GM12878 (cell line): ENCODE results near the gene ZNF189. TPM values are rescaled to one million over a fixed set of nuclear protein-coding genes. Genes with fewer than 3 reads are reported as not detected.

ENCODE experiments used
- ATAC-seq: fragments of 200-7000 bp; cut with Tn5 transposase; 3 replicates; pipeline ENCODE4 v1.9.1; 2020; ENCODE audit warnings: mild to moderate bottlenecking, moderate library complexity
- BruUV-seq: library from RNA; stranded (reverse); fragments of 400-500 nt; replicated peaks from 2 replicates; lab custom pipeline; 2021; lab: Mats Ljungman, UMichigan
- CTCF ChIA-PET: fragments of 300-600 bp; sonication (Branson Sonifier 250); formaldehyde crosslinking; extraction: SDS; loops from one replicate; lab custom pipeline; 2021; ENCODE audit warnings: inconsistent platforms; lab: Yijun Ruan, JAX
- POLR2A ChIA-PET: fragments of 350-600 bp; formaldehyde crosslinking; extraction: SDS; loops from one replicate; lab custom pipeline; 2021; ENCODE audit warnings: inconsistent platforms; lab: Charles Lee
- RAD21 ChIA-PET: fragments of 300-600 bp; sonication (Branson Sonifier 250); formaldehyde crosslinking; loops from one replicate; lab custom pipeline; 2023; ENCODE audit warnings: antibody characterized with exemption; ENCODE audit not compliant: unreplicated experiment; lab: Charles Lee
- SMC1A ChIA-PET: fragments of 300-600 bp; sonication (Branson Sonifier 250); formaldehyde crosslinking; loops from one replicate; lab custom pipeline; 2023; ENCODE audit not compliant: unreplicated experiment, uncharacterized antibody; lab: Charles Lee
- DNase-seq: peaks from one replicate; pipeline ENCODE4 v3.0.0-alpha.2; 2011; ENCODE audit warnings: low read depth, low spot score
- FAIRE-seq: peaks from 3 replicates; lab custom pipeline; 2011; peaks lifted over from hg19 to GRCh38; lab: Jason Lieb, UNC
- H2AFZ ChIP-seq: 2 replicates; pipeline ENCODE4 v1.6.0; 2011; ENCODE audit warnings: low read depth, low read length, control low read depth; ENCODE audit not compliant: control insufficient read depth
- H3K27ac ChIP-seq: 2 replicates; pipeline ENCODE4 v1.5.1; 2011; ENCODE audit warnings: control low read depth; ENCODE audit not compliant: control insufficient read depth, insufficient read depth
- H3K27me3 ChIP-seq, 2 experiments: replicated peaks in 1 of 2; 2 replicates each; pipeline versions ENCODE4 v1.6.0 to v1.6.1; 2011; ENCODE audit warnings: low read length in 1 of 2; ENCODE audit not compliant: control insufficient read depth in 2 of 2, insufficient read depth in 2 of 2
- H3K36me3 ChIP-seq, 2 experiments: 2 replicates each; pipeline ENCODE4 v1.5.1; 2011; ENCODE audit warnings: low read length in 1 of 2; ENCODE audit not compliant: control insufficient read depth in 2 of 2, insufficient read depth in 2 of 2
- H3K4me1 ChIP-seq: 2 replicates; pipeline ENCODE4 v1.6.1; 2011; ENCODE audit warnings: mild to moderate bottlenecking, low read length, moderate library complexity, mixed read lengths; ENCODE audit not compliant: control insufficient read depth, insufficient read depth
- H3K4me2 ChIP-seq: 2 replicates; pipeline ENCODE4 v1.6.0; 2011; ENCODE audit warnings: control low read depth; ENCODE audit not compliant: control insufficient read depth, insufficient read depth
- H3K4me3 ChIP-seq: fragments of 200-600 bp; sonication (generic); 2 replicates; pipeline ENCODE4 v1.5.1; 2016
- H3K79me2 ChIP-seq: 2 replicates; pipeline ENCODE4 v1.6.0; 2011; ENCODE audit warnings: low read length; ENCODE audit not compliant: control insufficient read depth, insufficient read depth
- H3K9ac ChIP-seq: 2 replicates; pipeline ENCODE4 v1.8.0; 2011; ENCODE audit warnings: low read length, control low read depth, mixed read lengths; ENCODE audit not compliant: control insufficient read depth, insufficient read depth
- H3K9me3 ChIP-seq: replicated peaks from 3 replicates; pipeline ENCODE4 v1.5.1; 2011; ENCODE audit warnings: mild to moderate bottlenecking, low read length; ENCODE audit not compliant: control insufficient read depth, insufficient read depth
- H4K20me1 ChIP-seq: 2 replicates; pipeline ENCODE4 v1.6.0; 2011; ENCODE audit not compliant: control insufficient read depth, insufficient read depth
- CBX5 ChIP-seq: sonication (generic); IDR thresholded peaks from 2 replicates; pipeline ENCODE4 v1.6.1; 2016; ENCODE audit warnings: low read depth, moderate library complexity, mild to moderate bottlenecking, inconsistent platforms
- CTCF ChIP-seq, 3 experiments: IDR thresholded peaks in 2 of 3; conservative IDR thresholded peaks in 1 of 3; 2 replicates each; pipeline ENCODE4 v1.5.1; 2011; ENCODE audit warnings: low read depth in 3 of 3, low read length in 3 of 3, mild to moderate bottlenecking in 3 of 3, control low read depth in 2 of 3, moderate library complexity in 2 of 3, inconsistent platforms in 1 of 3, mixed read lengths in 1 of 3; ENCODE audit not compliant: control insufficient read depth in 2 of 3, insufficient read depth in 1 of 3; ENCODE audit errors: extremely low read depth in 1 of 3
- HDGF ChIP-seq: fragments of 450-650 bp; IDR thresholded peaks from 2 replicates; pipeline ENCODE4 v1.6.1; 2016; ENCODE audit warnings: antibody characterized with exemption
- IKZF1 ChIP-seq: fragments of 450-650 bp; conservative IDR thresholded peaks from 2 replicates; pipeline ENCODE4 v1.6.1; 2017; ENCODE audit warnings: antibody characterized with exemption, mild to moderate bottlenecking
- LARP7 ChIP-seq: fragments of 450-650 bp; IDR thresholded peaks from 2 replicates; pipeline ENCODE4 v1.6.1; 2017; ENCODE audit warnings: mild to moderate bottlenecking
- NFXL1 ChIP-seq: fragments of 450-650 bp; IDR thresholded peaks from 2 replicates; pipeline ENCODE4 v1.6.1; 2017; ENCODE audit warnings: antibody characterized with exemption, mild to moderate bottlenecking, borderline replicate concordance
- NFYA ChIP-seq: IDR thresholded peaks from 2 replicates; pipeline ENCODE4 v1.6.1; 2011; ENCODE audit warnings: low read depth, mild to moderate bottlenecking, low read length, improper control_type of control experiment, borderline replicate concordance
- RAD21 ChIP-seq: IDR thresholded peaks from 2 replicates; pipeline ENCODE4 v1.6.1; 2011; ENCODE audit warnings: mild to moderate bottlenecking, low read depth, low read length, moderate library complexity; ENCODE audit not compliant: insufficient read depth
- RB1 ChIP-seq: fragments of 450-650 bp; formaldehyde crosslinking; IDR thresholded peaks from 2 replicates; pipeline ENCODE4 v1.6.1; 2017; ENCODE audit warnings: mild to moderate bottlenecking, borderline replicate concordance
- RBBP5 ChIP-seq: fragments of 200-600 bp; sonication (generic); conservative IDR thresholded peaks from 2 replicates; pipeline ENCODE4 v1.6.1; 2016
- SMARCA5 ChIP-seq: fragments of 450-650 bp; IDR thresholded peaks from 2 replicates; pipeline ENCODE4 v1.6.1; 2017; ENCODE audit warnings: mild to moderate bottlenecking
- SREBF1 ChIP-seq: IDR thresholded peaks from 2 replicates; pipeline ENCODE4 v1.6.1; 2012; ENCODE audit warnings: mild to moderate bottlenecking, low read length
- STAT1 ChIP-seq: fragments of 450-650 bp; conservative IDR thresholded peaks from 2 replicates; pipeline ENCODE4 v1.6.1; 2014; ENCODE audit warnings: antibody characterized with exemption, mild to moderate bottlenecking
- TCF12 ChIP-seq: IDR thresholded peaks from 2 replicates; pipeline ENCODE4 v1.6.1; 2011; ENCODE audit warnings: low read depth, mild to moderate bottlenecking, low read length
- TCF3 ChIP-seq: IDR thresholded peaks from 2 replicates; pipeline ENCODE4 v1.6.1; 2012; ENCODE audit warnings: low read depth, mild to moderate bottlenecking, low read length, borderline replicate concordance; ENCODE audit not compliant: insufficient read depth
- ZBTB33 ChIP-seq: fragments of 450-650 bp; IDR thresholded peaks from 2 replicates; pipeline ENCODE4 v1.6.1; 2017; ENCODE audit warnings: mild to moderate bottlenecking
- WGBS: methylation state at CpG from one replicate; pipeline ENCODE4 v1.1.6; 2016; ENCODE audit warnings: low lambda C conversion rate; ENCODE audit not compliant: insufficient replicate concordance, insufficient coverage; ENCODE audit errors: missing lambda C conversion rate; 5-methylcytosine and 5-hydroxymethylcytosine counted together
- in situ Hi-C: fragments of 300-500 bp; cut with MboI; formaldehyde crosslinking; loops from 9 replicates; pipeline ENCODE4 v1.14.3; 2018; ENCODE audit warnings: mixed read lengths
- intact Hi-C: fragments of 100-400 bp; cut with micrococcal nuclease; formaldehyde crosslinking; loops from one replicate; pipeline ENCODE4 v1.14.2; 2022; ENCODE audit not compliant: unreplicated experiment
- polyA plus RNA-seq, 11 experiments: library from polyadenylated mRNA; depleted of rRNA in 4 of 11; unstranded in 6 of 11; stranded (reverse) in 5 of 11; fragments of >200 nt; fragmentation: Nextera tagmentation in 4 of 11; fragmentation: Illumina TruSeq in 1 of 11; extraction: Ambion mirVana in 4 of 11; extraction: Trizol in 1 of 11; gene quantifications; 1 replicate in 1 of 11; 2 replicates in 10 of 11; pipeline versions ENCODE4 v1.2.1 to v1.2.3, GENCODE V29; 2011 to 2016; ENCODE audit warnings: inconsistent platforms in 2 of 11, missing spikeins in 2 of 11, low read depth in 1 of 11
- total RNA-seq, 4 experiments: library from RNA; depleted of rRNA in 3 of 4; stranded (reverse); fragments of >200 nt in 3 of 4; fragmentation: Illumina TruSeq in 1 of 4; extraction: Trizol in 1 of 4; gene quantifications; 2 replicates each; pipeline versions ENCODE4 v1.2.1 to v1.2.3, GENCODE V29; 2013 to 2021

The ZNF189 gene
- total and polyA plus RNA-seq, 10 of the 15 experiments (the other 5 are each of a cell fraction or from before 2014, with no cell fraction given): 3.1 to 12.3 (median 7.4) TPM

- intact Hi-C loops (loop anchor here (5.0 kb wide), 1 partner anchor 52 kb away; the partner anchor contains the start of genes MRPL50 and ZNF189), in situ Hi-C loops (no loop called here)
- H3K4me1 ChIP-seq: no peaks in the 10 kb centered on the region
- no peak overlapping the region for H3K9ac ChIP-seq
- no peak overlapping the region for H3K27ac ChIP-seq
- FAIRE-seq: no peak
- RAD21 ChIA-PET: interaction anchor here (0.6 to 2.2 kb wide), 7 partner anchors 10 to 764 kb away, joined by 3 to 13 read pairs (median 6); partner anchors contain the start of genes MRPL50 and ZNF189
- WGBS: 3% methylated on average over 38 of the region's 40 CpGs
- peak; percentile 99 for ATAC-seq
- peak overlapping the region; percentile 46; the same call in 1 of the 2 replicates for H3K4me3 ChIP-seq
- SMC1A ChIA-PET: interaction anchor here (0.6 to 1.3 kb wide), 6 partner anchors 11 to 60 kb away, joined by 3 to 5 read pairs (median 3); no protein-coding TSS in a partner anchor
- peak overlapping the region; percentile 72 for H2AFZ ChIP-seq
- DNase-seq: no peak
- H4K20me1 ChIP-seq: no peaks in the 10 kb centered on the region
- no peaks in the 10 kb centered on the region; the same call in 2 of the 3 replicates for H3K9me3 ChIP-seq
- no peaks in the 10 kb centered on the region for H3K36me3 ChIP-seq
- CTCF ChIA-PET: interaction anchor here (0.8 to 2.6 kb wide), 21 partner anchors 10 to 149 kb away, joined by 3 to 25 read pairs (median 6); partner anchors contain the start of gene RNF20
- H3K4me2 ChIP-seq: peak overlapping the region; percentile 79
- POLR2A ChIA-PET: interaction anchor here (0.6 to 0.9 kb wide), 2 partner anchors 22 to 117 kb away, joined by 3 read pairs; no protein-coding TSS in a partner anchor
- H3K79me2 ChIP-seq: no peaks in the 10 kb centered on the region
- no peak for TF ChIP-seq HDGF
- peak; percentile 34 to 54 (median 48); a peak in 4 of 6 replicates for TF ChIP-seq CTCF (IDR thresholded peaks at IDR 0.05 in 2 of 3, conservative IDR thresholded peaks at IDR 0.05 in 1 of 3; ENCODE audit: control insufficient read depth in 2 of 3, extremely low read depth in 1 of 3, insufficient read depth in 1 of 3, low read depth in 3 of 3, low read length in 3 of 3)
- TF ChIP-seq RAD21: peak; percentile 40
- TF ChIP-seq RBBP5: no peak
- TF ChIP-seq LARP7: 0 out of 2 replicates have a peak, but pooled peaks have one; percentile 42
- TF ChIP-seq NFYA: no peak
- TF ChIP-seq CBX5: 0 out of 2 replicates have a peak, but pooled peaks have one; percentile 34
- TF ChIP-seq RB1: 0 out of 2 replicates have a peak, but pooled peaks have one; percentile 50
- TF ChIP-seq SMARCA5: 0 out of 2 replicates have a peak, but pooled peaks have one; percentile 65
- no peak for TF ChIP-seq SREBF1
- peak; percentile 75 for TF ChIP-seq TCF12
- TF ChIP-seq NFXL1: no peak
- peak; percentile 52; the same call in 1 of the 2 replicates for TF ChIP-seq IKZF1
- no peak for TF ChIP-seq STAT1
- 0 out of 2 replicates have a peak, but pooled peaks have one; percentile 54 for TF ChIP-seq TCF3
- TF ChIP-seq ZBTB33: no peak
- H3K27me3 ChIP-seq: peaks cover 0 to 3% of the 10 kb centered on the region in 2 experiments; a peak in 2 of 4 replicates
- BruUV-seq: no TSS peak
Observed at GRCh38 chr9:101449071-101449721, 50.5 kb downstream of the ZNF189 start.
